HTERT RPE-1 (cell line): ENCODE results near the gene GATAD2B.
"Not testable (repeated sequence)": the region's sequence is repeated elsewhere in the genome, so short reads cannot be mapped to it uniquely, and the experiment has no call there.

Source experiments
- in situ Hi-C: fragments of 300-500 bp; cut with MboI; formaldehyde crosslinking; loops from 4 replicates; pipeline ENCODE4 v1.14.3; 2020; ENCODE audit warnings: low sequenced_read_pairs

Gene GATAD2B

DNA sequence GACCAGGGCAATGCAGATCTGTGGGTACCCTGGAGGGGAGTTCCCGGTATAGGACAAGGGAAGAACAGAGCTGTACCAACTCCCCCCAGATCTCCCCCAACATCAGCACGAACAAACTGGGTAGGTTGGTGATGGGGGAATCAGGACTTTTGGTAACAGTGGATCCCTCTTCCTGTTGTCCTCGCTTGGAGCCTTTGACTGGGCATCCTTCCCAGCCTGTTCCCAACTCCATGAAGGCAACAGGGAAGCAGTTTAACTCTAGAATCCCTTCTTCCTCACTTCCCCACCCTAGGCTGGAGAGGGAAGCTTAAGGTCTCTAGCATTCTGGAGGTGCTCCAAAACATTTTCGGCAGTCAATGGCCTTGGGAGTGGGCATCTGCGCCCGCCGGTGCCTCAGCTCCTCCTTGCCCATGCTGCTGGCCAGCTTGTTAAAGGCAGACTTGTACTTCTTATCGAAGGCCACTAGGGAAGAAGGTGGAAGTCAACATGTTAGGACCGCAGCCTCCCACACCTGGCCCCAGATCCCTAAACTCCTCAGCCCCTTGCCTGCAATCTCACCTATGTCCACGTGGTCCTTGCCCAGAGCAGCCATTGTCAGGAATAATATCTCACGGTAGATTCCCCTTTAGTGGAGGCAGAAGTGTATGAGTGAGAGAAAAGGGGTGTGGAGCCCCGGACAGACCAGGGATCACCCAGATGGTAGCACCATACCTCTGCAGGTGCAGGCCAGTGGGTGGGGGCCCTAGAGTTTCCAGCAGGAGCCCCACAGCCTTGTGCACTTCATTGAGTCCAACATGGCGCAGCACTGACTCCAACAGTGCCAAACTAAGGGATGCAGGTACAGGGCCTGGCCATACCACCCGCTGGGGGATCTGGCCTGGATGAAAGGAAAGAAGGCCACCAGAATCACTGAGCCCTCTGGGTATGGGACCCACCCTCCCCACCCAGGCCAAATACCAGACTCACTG is 7.5 kb upstream of the GATAD2B start:
- in situ Hi-C loops, result no loop called here

DNA sequence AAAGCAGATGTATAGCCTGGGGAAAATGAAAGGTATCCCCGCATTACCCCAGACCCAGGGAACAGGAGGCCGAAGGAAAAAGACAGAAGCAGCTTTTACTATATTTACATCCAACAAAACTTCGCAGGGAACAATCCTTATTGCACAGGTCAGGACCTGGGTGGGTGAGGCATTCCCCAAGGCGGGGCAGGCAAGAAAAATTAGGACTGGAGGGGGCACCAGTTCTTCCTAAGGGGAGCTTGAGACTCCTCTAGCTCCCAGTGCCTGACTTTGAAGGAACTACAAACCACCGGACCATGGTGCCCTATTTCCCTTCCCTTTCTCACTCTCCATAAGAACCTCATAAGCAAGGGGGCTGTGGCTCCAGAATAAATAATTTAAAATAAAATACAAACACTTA is 6.7 kb upstream of the GATAD2B start:
- in situ Hi-C loops, result no loop called here

DNA sequence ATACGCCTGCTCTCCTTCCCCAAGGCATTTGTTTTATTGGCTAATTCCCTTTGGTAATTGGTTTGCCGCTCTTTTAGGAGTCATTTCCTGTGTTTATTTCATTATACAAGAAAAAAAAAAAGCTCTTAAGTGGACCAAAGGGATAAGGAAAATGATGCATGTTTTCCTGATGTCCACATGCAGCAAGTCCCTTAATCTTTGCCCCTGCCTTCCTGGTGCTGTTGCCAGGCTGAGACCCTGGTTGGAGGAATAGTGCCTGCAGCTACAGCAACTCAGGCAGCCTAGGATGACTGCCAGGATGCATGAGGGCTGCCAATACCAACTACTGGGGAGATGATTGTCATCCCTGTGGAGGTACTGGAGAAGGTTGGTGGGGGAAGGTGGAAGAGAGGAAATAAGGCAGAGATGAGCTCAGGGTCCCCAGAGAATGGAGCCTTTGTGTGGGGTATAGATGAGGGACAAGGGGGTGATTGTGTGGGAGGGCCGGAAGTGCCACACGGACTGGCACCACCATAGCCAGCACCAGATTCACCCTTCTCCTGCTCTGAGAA is 6.1 kb upstream of the GATAD2B start:
- in situ Hi-C loops, result no loop called here

DNA sequence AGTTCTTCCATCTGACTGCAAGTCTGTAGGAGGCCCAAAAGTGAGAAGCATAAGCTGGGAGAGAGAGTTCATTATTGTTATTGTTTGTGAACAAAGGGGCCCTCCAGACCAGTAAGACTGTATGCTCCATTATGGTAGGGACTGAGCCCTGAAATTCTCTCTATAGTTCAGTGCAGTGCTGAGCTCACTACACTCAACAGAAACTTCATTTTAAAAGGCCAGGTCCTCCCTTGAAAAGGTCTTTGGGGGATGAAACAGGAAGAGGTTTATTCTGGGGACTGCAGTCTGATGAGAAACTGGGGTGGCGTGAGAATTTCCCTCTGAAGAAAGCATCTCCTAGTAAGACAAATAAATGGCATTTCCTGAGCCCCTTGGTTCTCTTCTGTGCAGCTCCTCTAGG is 5.5 kb upstream of the GATAD2B start:
- in situ Hi-C loops, result no loop called here

DNA sequence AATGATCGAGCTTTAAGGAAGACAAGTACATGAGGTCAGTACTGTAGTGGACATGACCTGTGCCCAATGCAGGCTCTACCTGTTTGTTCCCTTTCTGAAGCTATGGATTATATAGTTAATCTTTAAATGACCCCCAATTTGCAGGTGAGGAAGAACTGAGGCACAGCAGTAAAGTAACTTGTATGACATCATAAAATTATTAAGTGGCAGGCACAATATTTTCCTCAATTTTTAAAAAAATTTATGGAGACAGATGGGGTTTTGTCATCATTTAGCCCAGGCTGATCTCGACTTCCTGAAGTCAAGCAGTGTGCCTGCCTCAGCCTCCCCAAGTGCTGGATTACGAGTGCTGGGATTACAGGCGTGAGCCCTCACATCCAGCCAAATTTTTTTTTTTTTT is 3.6 kb upstream of the GATAD2B start:
- in situ Hi-C loops, result no loop called here

DNA sequence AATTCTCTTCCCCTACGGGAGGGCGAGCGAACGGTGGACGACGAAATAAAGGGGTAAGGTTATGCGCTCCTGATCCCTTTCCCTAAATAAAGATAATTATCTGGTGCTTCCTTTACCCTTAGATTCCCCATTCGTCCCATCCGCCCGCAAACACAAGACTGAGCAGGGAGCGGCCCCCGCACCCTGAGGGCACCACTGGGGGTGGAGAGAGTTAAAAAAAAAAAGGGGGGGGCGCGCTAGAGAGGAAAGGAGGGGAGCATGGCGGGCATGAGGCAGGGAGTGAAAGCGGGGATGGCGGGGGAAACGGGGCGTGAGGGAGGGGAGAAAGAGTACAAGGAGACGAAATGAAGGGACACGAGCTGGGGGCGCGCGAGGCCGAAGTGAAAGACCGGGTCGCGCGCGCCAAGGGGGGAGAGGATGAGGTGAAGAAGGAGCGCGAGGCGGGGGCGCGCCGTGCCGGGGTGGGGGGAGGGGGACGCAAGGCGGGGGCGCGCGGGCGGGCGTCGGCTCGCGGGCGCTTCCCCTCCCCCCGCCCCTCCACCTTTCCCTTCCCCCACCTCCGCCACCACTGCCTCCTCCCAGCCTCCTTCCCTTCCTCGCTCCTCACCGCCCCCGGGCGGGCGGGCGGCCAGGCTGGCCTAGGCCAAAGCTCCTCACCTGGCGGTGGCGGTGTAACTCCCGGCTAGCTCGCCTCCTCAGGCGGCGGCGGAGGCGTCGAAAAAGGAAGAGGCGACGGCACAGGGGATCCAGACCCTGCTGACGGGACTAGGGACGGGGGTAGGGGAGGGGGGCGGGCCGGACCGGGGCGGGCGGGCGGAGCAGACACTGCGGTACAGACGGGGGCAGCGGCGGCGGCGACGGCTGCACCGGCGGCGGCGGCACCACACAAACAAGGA is 448 bp downstream of the GATAD2B start:
- in situ Hi-C loops, result no loop called here

DNA sequence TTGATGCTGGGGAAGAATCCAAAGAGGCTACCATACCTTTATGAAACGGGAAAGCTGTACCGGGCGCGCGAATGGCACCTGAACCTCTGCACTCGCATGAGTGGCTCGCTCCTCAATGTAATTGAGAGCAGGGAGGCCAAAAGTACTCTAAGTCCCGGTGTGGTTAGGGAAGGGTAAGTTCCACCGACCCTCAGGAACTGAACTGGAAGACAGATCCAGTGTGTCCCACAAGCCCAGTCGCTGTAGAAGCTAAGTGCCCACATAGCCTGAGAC is 1.0 kb downstream of the GATAD2B start:
- in situ Hi-C loops, result no loop called here

DNA sequence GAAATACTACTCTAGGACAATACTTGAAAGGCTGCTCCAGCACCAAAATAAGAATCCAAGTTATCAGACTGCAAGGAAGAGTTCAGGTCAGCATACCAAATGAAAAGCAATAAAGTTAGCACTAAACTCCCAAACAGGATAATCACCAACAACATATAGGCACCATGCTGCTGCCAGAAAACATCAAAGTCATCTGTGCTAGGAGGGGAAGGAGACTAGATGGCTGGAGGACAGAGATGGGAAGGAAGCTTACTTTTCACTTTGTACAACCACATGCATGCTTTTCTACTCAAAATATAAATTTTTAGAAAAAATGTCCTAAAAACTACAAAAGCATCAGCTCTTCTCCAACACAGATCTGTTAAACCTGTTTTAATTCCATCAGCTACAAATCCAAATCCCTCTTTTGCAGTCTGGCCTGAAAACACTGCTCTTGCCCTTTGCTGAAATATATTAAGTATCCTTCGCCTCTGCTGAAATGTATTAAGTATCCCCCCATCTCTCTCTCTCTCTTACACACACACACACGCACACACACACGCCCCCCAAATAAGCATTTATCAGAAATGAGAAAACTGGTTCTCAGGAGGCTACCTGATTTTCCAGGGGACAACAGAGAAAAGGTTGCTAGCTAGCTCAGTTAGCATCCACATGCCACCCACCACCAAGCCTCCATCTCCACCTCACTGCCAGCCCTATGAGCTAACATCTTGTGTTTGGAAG is 1.5 kb downstream of the GATAD2B start:
- in situ Hi-C loops, result no loop called here

DNA sequence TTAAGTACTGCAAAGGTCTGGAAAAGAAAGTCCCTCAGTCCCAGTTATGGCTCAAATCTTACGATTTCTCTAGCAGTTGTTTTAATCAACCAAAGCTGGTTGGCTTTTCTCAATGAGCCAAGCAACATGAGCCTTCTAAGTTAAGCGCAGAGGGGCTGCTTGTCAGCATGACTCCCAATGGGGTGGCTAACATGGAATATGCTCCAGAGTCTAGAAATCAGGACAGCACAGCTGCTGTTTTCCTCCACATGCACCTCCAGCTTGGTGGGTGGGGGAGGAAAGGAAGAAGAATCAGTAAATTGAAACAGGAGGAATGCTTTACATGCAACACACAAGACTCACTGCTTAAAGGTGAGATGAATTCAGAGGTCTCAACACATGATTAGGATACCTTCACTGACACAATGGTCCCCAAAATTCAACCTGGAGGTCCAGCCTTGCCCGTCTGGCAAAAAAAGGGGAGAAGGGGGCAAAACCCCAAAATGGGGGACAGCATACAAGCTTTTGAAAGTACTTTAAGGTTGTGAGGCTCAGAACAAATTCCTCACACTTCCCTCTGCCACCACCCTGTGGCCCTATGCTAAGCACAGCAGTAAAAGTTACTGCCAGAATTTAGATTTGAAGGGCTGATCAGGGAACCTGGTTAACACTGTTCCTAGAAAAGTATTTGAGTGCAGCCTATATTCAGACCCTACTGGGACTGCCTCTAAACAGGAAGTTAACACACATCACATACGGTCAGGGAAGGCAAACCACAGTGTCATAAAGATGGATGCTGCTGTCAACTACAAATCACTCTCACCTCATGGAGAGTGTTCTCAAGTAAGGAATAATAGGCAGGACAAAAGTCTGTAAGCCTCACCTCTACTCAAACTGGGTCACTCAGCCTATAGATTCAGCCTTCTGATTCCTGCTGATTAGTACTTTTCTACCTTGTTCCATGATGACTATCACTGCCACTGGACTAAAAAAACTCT is 2.6 kb downstream of the GATAD2B start:
- in situ Hi-C loops, result no loop called here

DNA sequence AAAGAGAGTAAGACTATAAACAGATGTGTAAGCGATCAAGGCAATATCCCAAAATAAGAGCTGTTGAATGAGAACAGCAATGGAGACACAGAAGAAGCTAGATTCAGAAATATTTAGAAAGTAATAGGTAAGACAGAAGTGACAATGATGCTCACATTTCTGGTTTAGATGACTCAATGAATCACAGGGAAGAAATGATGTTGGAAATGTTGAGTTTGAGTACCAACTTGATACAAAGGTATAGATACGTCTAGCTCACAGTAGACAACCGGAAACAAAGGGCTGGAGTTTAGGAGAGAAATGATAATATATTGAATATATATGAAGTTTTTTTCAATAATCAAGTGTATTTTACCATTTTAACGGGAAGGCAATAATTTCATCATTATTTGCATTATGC is 6.5 kb downstream of the GATAD2B start:
- in situ Hi-C loops, result no loop called here

DNA sequence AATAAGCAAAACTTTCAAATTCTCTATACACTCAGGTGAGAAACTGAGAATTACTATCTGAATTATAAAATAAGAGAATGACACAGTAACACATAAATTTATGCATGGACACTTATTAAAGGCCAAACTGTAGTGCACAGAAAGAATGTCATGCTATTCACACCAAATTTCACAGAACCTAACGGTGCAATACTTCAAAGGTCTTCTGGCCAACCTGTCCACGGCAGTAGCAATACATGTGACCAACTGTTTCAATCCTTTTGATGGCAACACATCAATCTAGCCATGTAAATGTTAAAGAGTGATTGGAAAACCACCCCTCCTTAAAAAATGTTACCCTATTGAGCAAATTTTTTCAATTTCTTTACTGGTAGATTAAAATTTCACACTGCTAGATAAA is 10.4 kb downstream of the GATAD2B start:
- in situ Hi-C loops, result no loop called here

DNA sequence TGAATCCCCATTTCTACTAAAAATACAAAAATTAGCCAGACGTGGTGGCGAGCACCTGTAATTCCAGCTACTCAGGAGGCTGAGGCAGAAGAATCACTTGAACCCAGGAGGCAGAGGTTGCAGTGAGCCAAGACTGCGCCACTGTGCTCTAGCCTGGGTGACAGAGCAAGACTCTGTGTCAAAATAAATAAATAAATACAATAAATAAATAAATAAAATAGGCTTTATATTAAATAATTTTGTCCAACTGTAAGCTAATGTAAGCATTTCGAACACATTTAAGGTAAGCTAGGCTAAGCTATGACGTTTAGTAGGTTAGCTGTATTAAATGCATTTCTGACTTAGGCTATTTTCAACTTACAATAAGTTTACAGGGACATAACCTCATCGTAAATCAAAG is 12.2 kb downstream of the GATAD2B start:
- in situ Hi-C loops, result not testable (repeated sequence)

DNA sequence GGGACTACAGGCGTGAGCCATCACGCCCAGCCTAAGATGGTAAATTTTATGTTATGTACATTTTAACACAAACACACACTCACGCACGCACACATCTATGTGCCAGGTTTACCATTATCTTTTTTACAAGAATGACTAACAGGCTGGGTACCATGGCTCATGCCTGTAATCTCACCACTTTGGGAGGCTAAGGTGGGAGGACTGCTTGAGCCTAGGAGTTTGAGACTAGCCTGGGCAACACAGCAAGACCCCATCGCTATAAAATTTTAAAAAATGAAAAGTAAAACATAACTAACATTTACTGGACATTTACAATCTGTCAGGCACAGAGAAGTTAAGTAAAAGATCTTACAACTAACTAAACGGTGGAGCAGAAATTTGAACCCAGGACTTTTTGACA is 14.7 kb downstream of the GATAD2B start:
- in situ Hi-C loops, result no loop called here

DNA sequence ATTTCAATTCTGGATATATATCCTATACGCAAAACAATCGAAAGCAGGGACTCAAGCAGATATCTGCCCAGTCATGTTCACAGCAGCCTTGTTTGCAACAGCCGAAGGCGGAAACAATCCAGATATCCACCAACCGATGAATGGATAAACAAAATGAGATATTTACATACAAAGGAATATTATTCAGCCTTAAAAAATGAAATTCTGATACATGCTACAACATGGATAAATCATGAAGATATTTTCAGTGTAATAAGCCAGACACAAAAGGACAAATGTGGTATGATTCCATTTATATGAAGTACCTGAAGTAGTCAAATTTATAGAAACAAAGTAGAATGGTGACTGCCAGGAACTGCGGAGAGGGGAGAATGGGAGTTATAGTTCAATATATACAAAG is 15.6 kb downstream of the GATAD2B start:
- in situ Hi-C loops, result no loop called here

DNA sequence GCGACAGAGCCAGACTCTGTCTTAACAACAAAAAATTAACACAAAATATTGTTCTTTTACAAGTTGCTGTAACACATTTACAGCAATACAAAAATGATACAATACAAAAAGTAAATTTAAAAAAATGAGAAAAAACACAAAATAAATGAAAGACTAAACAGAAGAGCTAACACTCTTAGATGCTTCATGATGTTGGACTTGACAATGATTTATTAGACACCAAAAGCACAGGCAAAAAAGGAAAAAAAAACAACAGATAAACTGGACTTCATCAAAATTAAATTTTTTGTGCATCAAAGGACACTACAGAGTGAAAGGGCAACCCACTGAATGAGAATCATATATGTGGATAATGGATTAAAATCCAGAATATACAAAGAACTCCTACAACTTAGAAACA is 16.4 kb downstream of the GATAD2B start:
- in situ Hi-C loops, result no loop called here

DNA sequence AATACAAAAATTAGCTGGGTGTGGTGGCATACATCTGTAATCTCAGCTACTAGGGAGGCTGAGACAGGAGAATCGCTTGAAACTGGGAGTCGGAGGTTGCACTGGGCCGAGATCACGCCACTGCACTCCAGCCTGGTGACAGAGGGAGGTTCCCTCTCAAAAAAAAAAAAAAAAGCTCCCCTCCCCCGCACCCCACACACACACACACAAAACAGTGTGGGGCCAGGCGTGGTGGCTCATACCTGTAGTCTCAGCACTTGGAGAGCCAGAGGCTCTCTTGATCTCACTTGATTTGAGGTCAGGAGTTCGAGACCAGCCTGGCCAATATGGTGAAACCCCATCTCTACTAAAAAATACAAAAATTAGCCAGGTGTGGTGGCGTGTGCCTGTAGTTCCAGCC is 16.9 kb downstream of the GATAD2B start:
- in situ Hi-C loops, result not testable (repeated sequence)

DNA sequence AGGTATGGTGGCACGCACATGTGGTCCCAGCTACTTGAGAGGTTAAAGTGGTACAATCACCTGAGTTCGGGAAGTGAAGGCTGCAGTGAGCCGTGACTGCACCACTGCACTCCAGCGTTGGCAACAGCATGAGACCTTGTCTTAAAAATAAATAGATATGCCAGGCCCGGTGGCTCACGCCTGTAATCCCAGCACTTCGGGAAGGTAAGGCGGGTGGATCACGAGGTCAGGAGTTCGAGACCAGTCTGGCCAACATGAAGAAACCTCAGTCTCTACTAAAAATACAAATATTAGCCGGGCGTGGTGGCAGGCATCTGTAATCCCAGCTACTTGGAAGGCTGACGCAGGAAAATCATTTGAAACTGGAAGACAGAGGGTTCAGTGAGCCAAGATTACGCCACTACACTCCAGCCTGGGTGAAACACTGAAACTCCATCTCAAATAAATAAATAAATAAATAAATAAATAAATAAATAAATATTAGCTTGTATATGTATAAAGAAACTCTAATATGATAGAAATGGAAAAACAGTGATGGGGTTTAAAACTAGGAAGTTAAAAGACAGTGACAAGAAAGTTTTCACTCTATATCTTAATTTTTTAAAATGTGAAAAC is 18.8 kb downstream of the GATAD2B start:
- in situ Hi-C loops, result no loop called here

DNA sequence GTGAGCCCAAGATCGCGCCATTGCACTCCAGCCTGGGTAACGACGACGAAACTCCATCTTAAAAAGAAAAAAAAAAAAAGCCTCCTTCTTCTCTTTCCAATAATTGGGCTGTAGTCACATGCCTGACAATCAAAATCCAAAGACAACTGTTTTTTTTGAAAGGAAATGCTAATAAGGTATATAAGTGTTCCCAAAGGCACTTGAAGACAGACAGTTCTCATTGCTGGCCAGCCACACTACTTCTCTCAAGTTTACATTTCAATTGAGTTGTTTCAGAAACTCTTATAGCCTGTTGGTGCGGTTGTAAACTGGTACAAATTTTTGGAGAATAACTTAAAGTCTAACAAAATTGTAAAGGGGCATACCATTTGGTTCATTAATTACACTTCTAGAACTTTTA is 23.3 kb downstream of the GATAD2B start:
- in situ Hi-C loops, result no loop called here

DNA sequence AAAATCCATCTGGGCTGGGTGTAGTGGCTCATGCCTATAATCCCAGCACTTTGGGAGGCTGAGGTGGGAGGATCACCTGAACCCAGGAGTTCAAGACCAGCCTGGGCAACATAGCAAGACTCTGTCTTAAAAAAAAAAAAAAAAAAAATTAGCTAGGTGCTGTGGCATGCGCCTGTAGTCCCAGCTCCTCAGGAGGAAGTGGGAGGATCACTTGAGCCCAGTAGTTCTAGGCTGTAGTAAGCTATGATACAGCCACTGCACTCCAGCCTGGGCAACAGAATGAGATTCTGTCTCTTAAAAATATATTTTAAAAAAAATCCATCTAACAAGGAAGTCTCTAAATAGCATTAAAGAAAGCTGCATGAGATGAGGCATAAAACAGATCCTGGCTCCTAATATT is 26.9 kb downstream of the GATAD2B start:
- in situ Hi-C loops, result not testable (repeated sequence)

DNA sequence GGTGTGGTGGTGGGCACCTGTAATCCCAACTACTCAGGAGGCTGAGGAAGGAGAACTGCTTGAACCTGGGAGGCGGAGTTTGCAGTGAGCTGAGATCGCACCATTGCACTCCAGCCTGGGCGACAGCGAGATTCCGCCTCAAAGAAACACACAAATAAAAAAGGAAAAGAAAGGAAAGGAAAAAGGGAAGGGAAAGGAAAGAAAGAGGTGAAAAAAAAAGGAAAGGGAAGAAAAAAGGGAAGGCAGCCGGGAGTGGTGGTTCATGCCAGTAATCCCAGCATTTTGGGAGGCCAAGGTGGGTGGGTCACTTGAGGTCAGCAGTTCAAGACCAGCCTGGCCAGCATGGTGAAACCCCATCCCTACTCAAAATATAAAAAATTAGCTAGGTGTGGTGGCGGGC is 31.7 kb downstream of the GATAD2B start:
- in situ Hi-C loops, result not testable (repeated sequence)
